ENCODE data around the gene SENP8.
"Not testable (repeated sequence)": the region's sequence is repeated elsewhere in the genome, so short reads cannot be mapped to it uniquely, and the experiment has no call there.

Gene SENP8

GRCh38 chr15:72118017-72118978, at the start of gene SENP8, which contains the start of gene MYO9A:
TSS of gene SENP8 (plus strand) at chr15:72118403. CDS start at chr15:72139624, 21,221 bp downstream.
TSS of gene MYO9A (minus strand) at chr15:72118150. CDS start at chr15:72046563, 71,587 bp downstream.
- DNase-seq (ENCODE audit: low read depth) = peak; percentile 98
- TF ChIP-seq, protein P1, sequence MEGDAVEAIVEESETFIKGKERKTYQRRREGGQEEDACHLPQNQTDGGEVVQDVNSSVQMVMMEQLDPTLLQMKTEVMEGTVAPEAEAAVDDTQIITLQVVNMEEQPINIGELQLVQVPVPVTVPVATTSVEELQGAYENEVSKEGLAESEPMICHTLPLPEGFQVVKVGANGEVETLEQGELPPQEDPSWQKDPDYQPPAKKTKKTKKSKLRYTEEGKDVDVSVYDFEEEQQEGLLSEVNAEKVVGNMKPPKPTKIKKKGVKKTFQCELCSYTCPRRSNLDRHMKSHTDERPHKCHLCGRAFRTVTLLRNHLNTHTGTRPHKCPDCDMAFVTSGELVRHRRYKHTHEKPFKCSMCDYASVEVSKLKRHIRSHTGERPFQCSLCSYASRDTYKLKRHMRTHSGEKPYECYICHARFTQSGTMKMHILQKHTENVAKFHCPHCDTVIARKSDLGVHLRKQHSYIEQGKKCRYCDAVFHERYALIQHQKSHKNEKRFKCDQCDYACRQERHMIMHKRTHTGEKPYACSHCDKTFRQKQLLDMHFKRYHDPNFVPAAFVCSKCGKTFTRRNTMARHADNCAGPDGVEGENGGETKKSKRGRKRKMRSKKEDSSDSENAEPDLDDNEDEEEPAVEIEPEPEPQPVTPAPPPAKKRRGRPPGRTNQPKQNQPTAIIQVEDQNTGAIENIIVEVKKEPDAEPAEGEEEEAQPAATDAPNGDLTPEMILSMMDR (conservative IDR thresholded peaks at IDR 0.05; ENCODE audit: control insufficient read depth, insufficient read depth, low read depth, low read length) = no peak
- H3K4me3 ChIP-seq (ENCODE audit: control insufficient read depth, low read depth, low read length) = peak within 1 kb of the TSS; percentile 97

- H3K4me3 ChIP-seq (ENCODE audit: control insufficient read depth, low read depth, low read length) = no peak overlapping the region
- no peak for DNase-seq (ENCODE audit: low read depth)
- TF ChIP-seq, protein P1 (conservative IDR thresholded peaks at IDR 0.05; ENCODE audit: control insufficient read depth, insufficient read depth, low read depth, low read length) = no peak
These were observed 49.3 kb upstream of the SENP8 start for GRCh38 chr15:72068856-72069255.

- TF ChIP-seq, protein P1 (conservative IDR thresholded peaks at IDR 0.05; ENCODE audit: control insufficient read depth, insufficient read depth, low read depth, low read length) = no peak
- H3K4me3 ChIP-seq (ENCODE audit: control insufficient read depth, low read depth, low read length) = no peak overlapping the region
- no peak for DNase-seq (ENCODE audit: low read depth)
These were observed 47.3 kb upstream of the SENP8 start for GRCh38 chr15:72070817-72071447.

DNA sequence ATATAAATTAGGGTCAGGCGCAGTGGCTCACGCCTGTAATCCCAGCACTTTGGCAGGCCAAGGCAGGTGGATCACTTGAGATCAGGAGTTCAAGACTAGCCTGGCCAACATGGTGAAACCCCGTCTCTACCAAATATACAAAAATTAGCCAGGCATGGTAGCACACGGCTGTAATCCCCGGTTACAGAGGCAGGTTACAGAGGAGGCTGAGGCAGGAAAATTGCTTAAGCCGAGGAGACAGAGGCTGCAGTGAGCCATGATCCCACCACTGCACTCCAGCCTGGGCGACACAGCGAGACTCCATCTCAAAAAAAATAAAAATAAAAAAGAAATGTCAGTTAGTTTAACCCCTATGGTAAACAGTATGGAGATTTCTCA, 46.8 kb upstream of the SENP8 start:
- H3K4me3 ChIP-seq (ENCODE audit: control insufficient read depth, low read depth, low read length); DNase-seq (ENCODE audit: low read depth): not testable (repeated sequence)

DNA sequence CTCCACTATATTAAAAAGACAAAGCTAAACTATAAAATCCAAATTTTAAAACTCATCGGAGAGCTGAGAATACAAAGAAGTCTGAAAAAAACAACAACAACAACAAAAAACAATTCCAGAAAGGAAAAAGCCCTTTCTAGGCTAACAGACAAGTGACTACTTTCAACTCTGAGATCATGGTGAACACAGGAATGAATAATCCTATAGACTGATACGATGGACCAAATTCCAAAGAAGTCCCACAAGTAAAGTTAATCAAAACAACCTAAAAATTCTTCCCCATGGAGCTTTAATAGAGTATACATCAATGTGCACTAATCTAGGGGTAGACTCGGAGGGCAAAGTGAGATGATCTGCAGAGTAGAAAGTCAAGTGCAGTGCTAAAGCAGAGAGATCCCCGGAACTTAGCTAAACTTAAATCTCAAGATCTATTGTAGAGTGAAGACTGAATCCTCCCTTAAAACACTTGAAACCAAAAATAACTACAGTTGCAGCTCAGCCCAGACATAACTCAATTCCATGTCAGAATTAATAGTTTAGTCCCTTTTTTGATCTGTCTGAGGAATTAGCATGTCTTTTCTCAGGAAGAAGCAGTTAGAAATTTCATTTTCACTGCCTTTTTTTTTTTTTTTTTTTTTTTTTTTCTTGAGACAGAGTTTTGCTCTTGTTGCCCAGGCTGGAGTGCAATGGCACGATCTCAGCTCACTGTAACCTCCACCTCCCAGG, 43.7 kb upstream of the SENP8 start:
- TF ChIP-seq, protein P1 (conservative IDR thresholded peaks at IDR 0.05; ENCODE audit: control insufficient read depth, insufficient read depth, low read depth, low read length) = no peak
- DNase-seq (ENCODE audit: low read depth) = no peak
- no peak overlapping the region for H3K4me3 ChIP-seq (ENCODE audit: control insufficient read depth, low read depth, low read length)

GRCh38 chr15:72077950-72078349, 40.3 kb upstream of the SENP8 start:
- no peak overlapping the region for H3K4me3 ChIP-seq (ENCODE audit: control insufficient read depth, low read depth, low read length)
- no peak for DNase-seq (ENCODE audit: low read depth)
- TF ChIP-seq, protein P1 (conservative IDR thresholded peaks at IDR 0.05; ENCODE audit: control insufficient read depth, insufficient read depth, low read depth, low read length) = no peak

Data from fibroblast of mammary gland (primary cell).